Measurements from ENCODE around the gene AUTS2. TPM values are rescaled to one million over a fixed set of nuclear protein-coding genes. Genes with fewer than 3 reads are reported as not detected.
A peak's percentile ranks its signal among the peaks of the same experiment; 100 is the strongest.

Gene AUTS2
- polyA plus RNA-seq, 1 donor from 2014 or later, result 8.9 TPM

DNA sequence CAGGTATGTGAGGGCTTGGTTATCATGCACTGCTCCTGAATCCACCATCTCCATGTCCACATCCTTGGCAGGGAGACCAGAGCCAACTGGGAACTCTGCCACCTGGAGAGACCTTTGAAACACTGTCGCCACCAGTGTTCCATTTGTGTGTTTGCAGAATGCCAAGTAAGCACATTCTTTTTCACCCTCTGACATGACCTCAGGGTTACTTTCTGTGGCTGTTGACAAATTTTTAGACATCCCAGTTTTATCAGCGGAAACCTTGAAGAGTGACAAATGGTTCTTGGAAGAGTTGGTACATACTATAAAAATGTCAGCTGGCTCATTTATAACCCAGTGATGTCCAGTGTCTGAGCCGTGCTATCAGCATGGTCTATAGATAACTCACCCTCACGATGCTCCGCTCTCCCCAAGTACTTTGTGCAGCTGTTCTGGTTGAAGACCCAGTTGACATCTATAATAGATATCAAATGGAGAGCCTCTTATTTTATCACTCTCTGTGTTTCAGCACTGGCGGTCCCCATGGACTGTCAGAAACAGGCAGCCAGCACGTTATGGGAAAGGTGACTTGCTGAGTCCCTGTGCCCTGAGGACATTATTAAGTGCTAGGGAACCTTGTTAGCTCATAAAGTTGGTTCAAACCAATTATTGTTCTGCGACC, 970.5 kb downstream of the AUTS2 start:
- H3K27ac Mint-ChIP-seq, result no peak overlapping the region
- H3K36me3 Mint-ChIP-seq, result peaks cover 6% of the 10 kb centered on the region
- no peaks in the 10 kb centered on the region for H3K27me3 Mint-ChIP-seq
- H3K9me3 Mint-ChIP-seq, result no peaks in the 10 kb centered on the region
- no peak overlapping the region for H3K4me3 Mint-ChIP-seq
- H3K4me1 Mint-ChIP-seq, result no peaks in the 10 kb centered on the region

- no peak overlapping the region for H3K27ac Mint-ChIP-seq
- H3K27me3 Mint-ChIP-seq, result no peaks in the 10 kb centered on the region
- H3K4me1 Mint-ChIP-seq, result no peaks in the 10 kb centered on the region
- H3K36me3 Mint-ChIP-seq, result peaks cover 6% of the 10 kb centered on the region
- H3K4me3 Mint-ChIP-seq, result no peak overlapping the region
- no peaks in the 10 kb centered on the region for H3K9me3 Mint-ChIP-seq
Measured at GRCh38 chr7:70569335-70569819, 971.1 kb downstream of the AUTS2 start.

DNA sequence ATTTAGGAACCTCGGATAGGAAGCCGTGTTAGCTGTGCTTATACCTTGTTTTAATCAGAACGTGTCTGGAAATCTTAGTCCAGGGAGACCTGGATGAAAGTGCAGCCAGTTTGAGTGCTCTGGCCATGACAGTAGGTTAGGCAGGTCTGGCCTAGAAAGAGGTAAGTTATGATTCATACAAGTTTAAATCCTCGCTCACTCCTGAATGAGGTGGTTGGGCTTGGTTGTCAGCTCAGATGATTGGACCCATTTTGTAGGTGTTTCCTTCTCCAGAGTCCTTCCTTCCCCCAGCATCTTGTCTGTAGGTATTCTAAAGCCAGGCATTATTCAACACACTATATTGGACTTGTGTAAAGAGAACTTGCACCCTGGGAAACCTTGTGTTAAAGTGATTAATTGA, 971.8 kb downstream of the AUTS2 start:
- Mint-ChIP-seq H3K9me3 (no peaks in the 10 kb centered on the region), H3K36me3 (peaks cover 6% of the 10 kb centered on the region), H3K4me3 (no peak overlapping the region), H3K27me3 (no peaks in the 10 kb centered on the region), H3K27ac (no peak overlapping the region), H3K4me1 (no peaks in the 10 kb centered on the region)

DNA sequence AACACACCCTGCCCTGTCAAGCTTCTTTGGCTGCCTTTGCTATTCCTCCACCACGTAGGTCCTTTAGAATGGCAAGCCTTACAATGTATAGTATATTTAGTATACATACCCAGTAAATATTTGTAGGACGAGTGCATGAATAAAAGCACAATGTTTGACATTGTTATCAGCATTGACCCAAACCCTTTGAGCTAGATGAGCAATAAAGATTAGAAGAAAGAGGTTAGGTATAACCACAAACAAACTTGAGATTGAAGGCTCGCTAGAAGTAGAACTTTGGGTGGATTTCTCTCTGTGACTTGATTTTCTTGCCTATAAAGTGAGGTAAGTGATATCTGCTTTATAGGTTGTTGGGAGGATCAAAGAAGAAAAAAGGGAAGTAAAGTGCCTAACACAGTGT, 972.7 kb downstream of the AUTS2 start:
- H3K27ac Mint-ChIP-seq, result no peak overlapping the region
- H3K4me1 Mint-ChIP-seq, result no peaks in the 10 kb centered on the region
- H3K9me3 Mint-ChIP-seq, result no peaks in the 10 kb centered on the region
- H3K4me3 Mint-ChIP-seq, result no peak overlapping the region
- no peaks in the 10 kb centered on the region for H3K27me3 Mint-ChIP-seq
- peaks cover 5% of the 10 kb centered on the region for H3K36me3 Mint-ChIP-seq

DNA sequence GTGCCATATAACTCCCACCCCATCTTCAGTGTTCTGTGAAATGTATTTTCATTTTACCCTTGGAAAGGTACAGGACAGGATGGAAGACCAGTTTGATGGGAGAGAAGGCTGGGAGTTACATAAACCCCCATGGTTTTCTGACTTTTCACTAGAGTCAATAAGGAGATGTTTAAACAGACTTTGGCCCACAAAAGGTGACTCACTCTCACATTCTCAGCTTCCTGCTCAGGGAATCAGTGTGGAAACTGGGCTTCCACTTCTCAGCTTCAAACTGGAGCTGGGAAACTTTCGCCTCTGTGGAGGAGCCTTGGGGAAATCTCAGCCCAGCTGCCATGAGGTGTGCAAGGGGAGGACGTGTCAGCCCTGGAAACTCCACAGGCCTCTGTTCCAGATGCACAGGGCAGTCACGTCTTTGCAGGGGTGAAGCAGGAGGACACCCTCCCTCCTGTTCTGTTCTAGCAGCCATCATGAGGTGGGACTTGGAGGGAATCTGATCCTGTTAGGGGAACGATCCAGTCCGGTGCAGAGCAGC, 973.2 kb downstream of the AUTS2 start:
- Mint-ChIP-seq H3K27me3 (no peaks in the 10 kb centered on the region), H3K36me3 (peaks cover 3% of the 10 kb centered on the region), H3K4me1 (no peaks in the 10 kb centered on the region), H3K9me3 (no peaks in the 10 kb centered on the region), H3K4me3 (no peak overlapping the region), H3K27ac (no peak overlapping the region)

DNA sequence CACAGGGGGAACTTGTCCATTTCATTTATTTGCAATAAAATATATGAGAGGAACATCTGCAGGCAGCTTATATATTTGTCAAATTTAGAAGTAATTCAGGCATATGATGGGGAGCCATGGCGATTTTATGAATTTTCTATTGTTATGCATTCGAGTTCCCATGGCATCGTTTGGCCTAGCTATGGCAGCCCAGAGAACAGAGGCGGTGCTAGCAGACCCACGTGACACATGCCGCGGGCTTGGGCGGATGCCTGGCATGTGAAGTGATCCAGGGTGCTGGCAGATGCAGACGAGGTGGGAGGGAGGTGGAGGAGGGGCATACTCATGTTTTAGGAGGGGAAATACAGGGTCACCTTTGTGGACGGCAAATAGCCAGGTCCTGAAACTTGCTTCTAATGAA, 973.7 kb downstream of the AUTS2 start:
- no peaks in the 10 kb centered on the region for H3K9me3 Mint-ChIP-seq
- H3K4me3 Mint-ChIP-seq, result no peak overlapping the region
- no peaks in the 10 kb centered on the region for H3K27me3 Mint-ChIP-seq
- H3K27ac Mint-ChIP-seq, result no peak overlapping the region
- H3K36me3 Mint-ChIP-seq, result peaks cover 8% of the 10 kb centered on the region
- H3K4me1 Mint-ChIP-seq, result no peaks in the 10 kb centered on the region

GRCh38 chr7:70572571-70572970, 974.3 kb downstream of the AUTS2 start:
- no peaks in the 10 kb centered on the region for H3K27me3 Mint-ChIP-seq
- H3K27ac Mint-ChIP-seq, result no peak overlapping the region
- H3K9me3 Mint-ChIP-seq, result no peaks in the 10 kb centered on the region
- H3K4me3 Mint-ChIP-seq, result no peak overlapping the region
- peaks cover 8% of the 10 kb centered on the region for H3K36me3 Mint-ChIP-seq
- H3K4me1 Mint-ChIP-seq, result no peaks in the 10 kb centered on the region

GRCh38 chr7:70573071-70573661, 974.9 kb downstream of the AUTS2 start:
- peaks cover 0 to under 1% (median 0%) of the 10 kb centered on the region in 3 donors for H3K9me3 Mint-ChIP-seq
- peaks cover 9% of the 10 kb centered on the region for H3K36me3 Mint-ChIP-seq
- H3K4me3 Mint-ChIP-seq, result no peak overlapping the region
- no peak overlapping the region for H3K27ac Mint-ChIP-seq
- H3K27me3 Mint-ChIP-seq, result no peaks in the 10 kb centered on the region
- H3K4me1 Mint-ChIP-seq, result no peaks in the 10 kb centered on the region

DNA sequence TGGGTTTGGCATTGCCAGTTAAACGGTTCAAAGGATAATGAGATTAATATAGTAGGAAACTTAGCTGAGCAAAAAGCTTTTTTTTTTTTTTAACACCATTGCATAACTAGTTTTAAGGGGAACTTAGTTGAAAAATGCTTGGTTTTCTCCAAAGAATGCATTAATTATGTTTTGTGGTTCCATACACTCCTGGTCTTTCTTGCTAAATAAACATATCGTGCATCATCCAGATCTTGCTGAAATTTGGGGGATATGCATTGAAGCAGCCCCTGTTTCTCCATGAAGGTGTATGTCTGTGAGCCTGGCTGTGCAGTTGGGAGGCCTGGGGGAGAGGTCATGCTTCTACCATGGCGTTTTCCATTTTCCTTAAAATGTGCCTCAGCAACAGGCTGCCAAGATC, 975.4 kb downstream of the AUTS2 start:
- peaks cover 0 to 5% (median 0%) of the 10 kb centered on the region in 3 donors for H3K9me3 Mint-ChIP-seq
- H3K27me3 Mint-ChIP-seq, result no peaks in the 10 kb centered on the region
- peaks cover 12% of the 10 kb centered on the region for H3K36me3 Mint-ChIP-seq
- H3K4me3 Mint-ChIP-seq, result no peak overlapping the region
- no peaks in the 10 kb centered on the region for H3K4me1 Mint-ChIP-seq
- no peak overlapping the region for H3K27ac Mint-ChIP-seq

- no peaks in the 10 kb centered on the region for H3K27me3 Mint-ChIP-seq
- H3K36me3 Mint-ChIP-seq, result peaks cover 9% of the 10 kb centered on the region
- H3K27ac Mint-ChIP-seq, result no peak overlapping the region
- no peak overlapping the region for H3K4me3 Mint-ChIP-seq
- H3K4me1 Mint-ChIP-seq, result no peaks in the 10 kb centered on the region
- H3K9me3 Mint-ChIP-seq, result peaks cover 0 to 5% (median 0%) of the 10 kb centered on the region in 3 donors
Measured at GRCh38 chr7:70574314-70574834, 976.1 kb downstream of the AUTS2 start.

- H3K27ac Mint-ChIP-seq, result peak overlapping the region in 1 of 3 donors; percentile 36
- H3K27me3 Mint-ChIP-seq, result no peaks in the 10 kb centered on the region
- no peak overlapping the region for H3K4me3 Mint-ChIP-seq
- no peaks in the 10 kb centered on the region for H3K4me1 Mint-ChIP-seq
- H3K36me3 Mint-ChIP-seq, result peaks cover 12% of the 10 kb centered on the region
- peaks cover 0 to 5% (median 0%) of the 10 kb centered on the region in 3 donors for H3K9me3 Mint-ChIP-seq
Measured at GRCh38 chr7:70574970-70575799, 976.9 kb downstream of the AUTS2 start.

- Mint-ChIP-seq H3K9me3 (peaks cover 0 to 5% (median 0%) of the 10 kb centered on the region in 3 donors), H3K4me3 (no peak overlapping the region), H3K36me3 (peaks cover 14% of the 10 kb centered on the region), H3K27me3 (no peaks in the 10 kb centered on the region), H3K27ac (no peak overlapping the region), H3K4me1 (no peaks in the 10 kb centered on the region)
Measured at GRCh38 chr7:70577078-70577477, 978.8 kb downstream of the AUTS2 start.

- Mint-ChIP-seq H3K27ac (peak overlapping the region in 1 of 3 donors; percentile 47), H3K27me3 (no peaks in the 10 kb centered on the region), H3K4me3 (no peak overlapping the region), H3K9me3 (peaks cover 0 to 5% (median 0%) of the 10 kb centered on the region in 3 donors), H3K36me3 (peaks cover 14% of the 10 kb centered on the region), H3K4me1 (no peaks in the 10 kb centered on the region)
Measured at GRCh38 chr7:70578131-70578530, 979.9 kb downstream of the AUTS2 start.

- Mint-ChIP-seq H3K36me3 (peaks cover 14% of the 10 kb centered on the region), H3K4me3 (no peak overlapping the region), H3K4me1 (no peaks in the 10 kb centered on the region), H3K27me3 (no peaks in the 10 kb centered on the region), H3K9me3 (peaks cover 0 to 5% (median 0%) of the 10 kb centered on the region in 3 donors), H3K27ac (no peak overlapping the region)
Measured at GRCh38 chr7:70579397-70580097, 981.3 kb downstream of the AUTS2 start.

Measured in IgD-negative memory B cell (primary cell).